WTC11 (cell line): ENCODE data around the gene GABRP. TPM values are rescaled to one million over a fixed set of nuclear protein-coding genes. Genes with fewer than 3 reads are reported as not detected.

Experiments used
- ATAC-seq: fragments of 200-7000 bp; cut with Tn5 transposase; 2 replicates; pipeline ENCODE4 v1.10.0; 2021; ENCODE audit warnings: mild to moderate bottlenecking, moderate library complexity
- CTCF ChIA-PET: fragments of 300-600 bp; sonication (Branson Sonifier 250); formaldehyde crosslinking; loops from one replicate; lab custom pipeline; 2021; ENCODE audit warnings: antibody characterized with exemption; lab: Charles Lee
- POLR2A ChIA-PET: fragments of 350-600 bp; sonication (Branson Sonifier 250); formaldehyde crosslinking; loops from one replicate; lab custom pipeline; 2021; ENCODE audit warnings: antibody characterized with exemption; lab: Charles Lee
- DNase-seq: peaks from one replicate; pipeline ENCODE4 v3.0.0; 2021; ENCODE audit warnings: low spot score
- H3K27ac Mint-ChIP-seq: 2 replicates; pipeline ENCODE4 v1.8.0; 2021; ENCODE audit warnings: mixed read lengths
- H3K27me3 Mint-ChIP-seq: 2 replicates; pipeline ENCODE4 v1.8.0; 2021; ENCODE audit warnings: low read depth, mild to moderate bottlenecking, moderate library complexity, mixed read lengths
- H3K36me3 Mint-ChIP-seq: 2 replicates; pipeline ENCODE4 v1.8.0; 2021; ENCODE audit warnings: mixed read lengths
- H3K4me1 Mint-ChIP-seq: 2 replicates; pipeline ENCODE4 v1.8.0; 2022; ENCODE audit warnings: mixed read lengths
- H3K4me3 Mint-ChIP-seq: 2 replicates; pipeline ENCODE4 v1.8.0; 2021; ENCODE audit warnings: mild to moderate bottlenecking, moderate library complexity, mixed read lengths
- H3K9me3 Mint-ChIP-seq: 2 replicates; pipeline ENCODE4 v1.8.0; 2021; ENCODE audit warnings: mixed read lengths
- EMX1 ChIP-seq: fragments of 250-450 bp; sonication (Bioruptor Pico); IDR thresholded peaks from 2 replicates; pipeline ENCODE4 v1.8.0; 2021; ENCODE audit warnings: mild to moderate bottlenecking
- NFE2L1 ChIP-seq: sonication (generic); formaldehyde crosslinking; IDR thresholded peaks from 2 replicates; pipeline ENCODE4 v1.8.1; 2023; ENCODE audit warnings: missing genetic modification reagents
- SOX15 ChIP-seq: fragments of 250-450 bp; sonication (Bioruptor Pico); IDR thresholded peaks from 2 replicates; pipeline ENCODE4 v1.9.0; 2021; ENCODE audit warnings: mild to moderate bottlenecking
- TEAD1 ChIP-seq: sonication (generic); formaldehyde crosslinking; IDR thresholded peaks from 2 replicates; pipeline ENCODE4 v1.8.0; 2022; ENCODE audit warnings: mild to moderate bottlenecking, missing genetic modification reagents
- ZNF232 ChIP-seq: sonication (generic); formaldehyde crosslinking; IDR thresholded peaks from 2 replicates; pipeline ENCODE4 v1.8.0; 2022; ENCODE audit warnings: mild to moderate bottlenecking, missing genetic modification reagents
- ZNF263 ChIP-seq: sonication (generic); formaldehyde crosslinking; IDR thresholded peaks from 2 replicates; pipeline ENCODE4 v1.8.1; 2022; ENCODE audit warnings: low read depth, mild to moderate bottlenecking, moderate library complexity, missing genetic modification reagents
- ZNF425 ChIP-seq: fragments of 250-450 bp; sonication (Bioruptor Pico); conservative IDR thresholded peaks from 2 replicates; pipeline ENCODE4 v1.9.0; 2021; ENCODE audit warnings: mild to moderate bottlenecking
- total RNA-seq: library from RNA; stranded (reverse); gene quantifications from 3 replicates; pipeline ENCODE4 v1.2.3, GENCODE V29; 2021
- TF ChIP-seq, protein P1 (sequence below): sonication (generic); formaldehyde crosslinking; conservative IDR thresholded peaks from 2 replicates; pipeline ENCODE4 v1.8.1; 2023; ENCODE audit warnings: mild to moderate bottlenecking, low read depth, missing genetic modification reagents, moderate library complexity
- TF ChIP-seq, protein P2 (sequence below): sonication (generic); formaldehyde crosslinking; IDR thresholded peaks from 2 replicates; pipeline ENCODE4 v1.8.0; 2022; ENCODE audit warnings: mild to moderate bottlenecking, missing genetic modification reagents
- TF ChIP-seq, protein P3 (sequence below): sonication (generic); formaldehyde crosslinking; IDR thresholded peaks from 2 replicates; pipeline ENCODE4 v1.8.1; 2023; ENCODE audit warnings: mild to moderate bottlenecking, missing genetic modification reagents, borderline replicate concordance
- TF ChIP-seq, protein P4 (sequence below): sonication (generic); formaldehyde crosslinking; IDR thresholded peaks from 2 replicates; pipeline ENCODE4 v1.8.0; 2022; ENCODE audit warnings: mild to moderate bottlenecking, missing genetic modification reagents

Gene GABRP
- total RNA-seq, 1 experiment from 2014 or later, result 4.8 TPM

DNA sequence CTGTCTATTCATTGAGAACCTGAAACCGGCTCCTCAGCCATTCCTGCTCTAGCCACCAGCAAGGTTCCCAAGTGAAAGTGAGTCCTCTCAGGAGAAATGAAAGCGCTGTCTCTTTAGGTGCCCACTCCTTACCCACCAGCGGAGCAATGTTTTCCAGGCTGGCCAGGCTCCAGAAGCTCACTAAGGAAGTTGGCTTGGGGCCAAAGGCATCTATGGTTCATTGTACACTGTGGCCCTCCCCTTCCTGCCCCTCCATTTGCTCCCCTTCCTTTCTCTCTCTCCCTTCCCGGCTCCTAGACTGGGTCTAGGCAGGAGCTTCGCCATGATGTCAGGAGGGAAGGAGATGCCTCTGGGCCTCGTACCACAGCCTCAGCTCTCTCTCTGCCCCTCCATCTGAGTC, 1.1 kb upstream of the GABRP start:
- H3K27me3 Mint-ChIP-seq, result peaks cover 3% of the 10 kb centered on the region; the same call in 1 of the 2 replicates
- H3K9me3 Mint-ChIP-seq, result no peaks in the 10 kb centered on the region
- DNase-seq (no peak), ATAC-seq (no peak)
- POLR2A ChIA-PET, result no interaction called here
- H3K36me3 Mint-ChIP-seq, result no peaks in the 10 kb centered on the region
- TF ChIP-seq SOX15 (no peak), ZNF232 (no peak)
- H3K27ac Mint-ChIP-seq, result no peak overlapping the region
- peaks cover 40% of the 10 kb centered on the region for H3K4me1 Mint-ChIP-seq
- no peak overlapping the region for H3K4me3 Mint-ChIP-seq
- CTCF ChIA-PET, result interaction anchor here (2.4 to 12.2 kb wide), 3 partner anchors 9 to 35 kb away, joined by 7 to 449 read pairs (median 10); no protein-coding TSS in a partner anchor

DNA sequence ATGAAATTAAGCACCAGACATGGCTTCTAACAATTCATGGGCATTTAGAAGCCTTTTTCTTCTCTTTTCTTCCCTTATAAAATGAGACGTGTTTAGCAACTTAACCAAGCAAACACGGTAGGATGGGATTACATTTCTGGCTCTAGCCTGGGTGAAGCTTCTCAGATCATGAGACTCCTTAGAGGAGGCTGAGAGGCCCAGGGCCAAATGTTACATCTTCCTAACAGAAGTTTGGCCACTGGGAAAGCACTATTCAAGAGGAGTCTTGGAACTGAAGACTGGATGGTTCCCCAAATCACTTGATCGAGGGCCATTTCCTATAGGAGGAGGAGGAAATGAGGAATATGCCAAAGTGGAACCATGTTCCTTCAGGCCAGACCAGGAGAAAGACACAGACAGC, 1.9 kb downstream of the GABRP start:
- Mint-ChIP-seq H3K36me3 (no peaks in the 10 kb centered on the region), H3K9me3 (no peaks in the 10 kb centered on the region), H3K27me3 (peaks cover 9% of the 10 kb centered on the region; the same call in 1 of the 2 replicates), H3K4me1 (peaks cover 56% of the 10 kb centered on the region), H3K27ac (no peak overlapping the region), H3K4me3 (no peak overlapping the region)
- DNase-seq (no peak), ATAC-seq (no peak)
- ChIA-PET CTCF (interaction anchor here (12.2 kb wide), 1 partner anchor 38 kb away, joined by 449 read pairs; no protein-coding TSS in a partner anchor), POLR2A (no interaction called here)
- TF ChIP-seq, protein P1, sequence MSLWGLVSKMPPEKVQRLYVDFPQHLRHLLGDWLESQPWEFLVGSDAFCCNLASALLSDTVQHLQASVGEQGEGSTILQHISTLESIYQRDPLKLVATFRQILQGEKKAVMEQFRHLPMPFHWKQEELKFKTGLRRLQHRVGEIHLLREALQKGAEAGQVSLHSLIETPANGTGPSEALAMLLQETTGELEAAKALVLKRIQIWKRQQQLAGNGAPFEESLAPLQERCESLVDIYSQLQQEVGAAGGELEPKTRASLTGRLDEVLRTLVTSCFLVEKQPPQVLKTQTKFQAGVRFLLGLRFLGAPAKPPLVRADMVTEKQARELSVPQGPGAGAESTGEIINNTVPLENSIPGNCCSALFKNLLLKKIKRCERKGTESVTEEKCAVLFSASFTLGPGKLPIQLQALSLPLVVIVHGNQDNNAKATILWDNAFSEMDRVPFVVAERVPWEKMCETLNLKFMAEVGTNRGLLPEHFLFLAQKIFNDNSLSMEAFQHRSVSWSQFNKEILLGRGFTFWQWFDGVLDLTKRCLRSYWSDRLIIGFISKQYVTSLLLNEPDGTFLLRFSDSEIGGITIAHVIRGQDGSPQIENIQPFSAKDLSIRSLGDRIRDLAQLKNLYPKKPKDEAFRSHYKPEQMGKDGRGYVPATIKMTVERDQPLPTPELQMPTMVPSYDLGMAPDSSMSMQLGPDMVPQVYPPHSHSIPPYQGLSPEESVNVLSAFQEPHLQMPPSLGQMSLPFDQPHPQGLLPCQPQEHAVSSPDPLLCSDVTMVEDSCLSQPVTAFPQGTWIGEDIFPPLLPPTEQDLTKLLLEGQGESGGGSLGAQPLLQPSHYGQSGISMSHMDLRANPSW, result no peak
- no peak for TF ChIP-seq EMX1 (CRISPR knock-in tag)
- TF ChIP-seq, protein P2, sequence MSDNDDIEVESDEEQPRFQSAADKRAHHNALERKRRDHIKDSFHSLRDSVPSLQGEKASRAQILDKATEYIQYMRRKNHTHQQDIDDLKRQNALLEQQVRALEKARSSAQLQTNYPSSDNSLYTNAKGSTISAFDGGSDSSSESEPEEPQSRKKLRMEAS (CRISPR knock-in tag), result no peak
- TF ChIP-seq, protein P3, sequence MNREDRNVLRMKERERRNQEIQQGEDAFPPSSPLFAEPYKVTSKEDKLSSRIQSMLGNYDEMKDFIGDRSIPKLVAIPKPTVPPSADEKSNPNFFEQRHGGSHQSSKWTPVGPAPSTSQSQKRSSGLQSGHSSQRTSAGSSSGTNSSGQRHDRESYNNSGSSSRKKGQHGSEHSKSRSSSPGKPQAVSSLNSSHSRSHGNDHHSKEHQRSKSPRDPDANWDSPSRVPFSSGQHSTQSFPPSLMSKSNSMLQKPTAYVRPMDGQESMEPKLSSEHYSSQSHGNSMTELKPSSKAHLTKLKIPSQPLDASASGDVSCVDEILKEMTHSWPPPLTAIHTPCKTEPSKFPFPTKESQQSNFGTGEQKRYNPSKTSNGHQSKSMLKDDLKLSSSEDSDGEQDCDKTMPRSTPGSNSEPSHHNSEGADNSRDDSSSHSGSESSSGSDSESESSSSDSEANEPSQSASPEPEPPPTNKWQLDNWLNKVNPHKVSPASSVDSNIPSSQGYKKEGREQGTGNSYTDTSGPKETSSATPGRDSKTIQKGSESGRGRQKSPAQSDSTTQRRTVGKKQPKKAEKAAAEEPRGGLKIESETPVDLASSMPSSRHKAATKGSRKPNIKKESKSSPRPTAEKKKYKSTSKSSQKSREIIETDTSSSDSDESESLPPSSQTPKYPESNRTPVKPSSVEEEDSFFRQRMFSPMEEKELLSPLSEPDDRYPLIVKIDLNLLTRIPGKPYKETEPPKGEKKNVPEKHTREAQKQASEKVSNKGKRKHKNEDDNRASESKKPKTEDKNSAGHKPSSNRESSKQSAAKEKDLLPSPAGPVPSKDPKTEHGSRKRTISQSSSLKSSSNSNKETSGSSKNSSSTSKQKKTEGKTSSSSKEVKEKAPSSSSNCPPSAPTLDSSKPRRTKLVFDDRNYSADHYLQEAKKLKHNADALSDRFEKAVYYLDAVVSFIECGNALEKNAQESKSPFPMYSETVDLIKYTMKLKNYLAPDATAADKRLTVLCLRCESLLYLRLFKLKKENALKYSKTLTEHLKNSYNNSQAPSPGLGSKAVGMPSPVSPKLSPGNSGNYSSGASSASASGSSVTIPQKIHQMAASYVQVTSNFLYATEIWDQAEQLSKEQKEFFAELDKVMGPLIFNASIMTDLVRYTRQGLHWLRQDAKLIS (CRISPR knock-in tag), result no peak
- no peak for TF ChIP-seq ZNF263 (CRISPR knock-in tag)
- TF ChIP-seq NFE2L1 (CRISPR knock-in tag), result no peak
- no peak for TF ChIP-seq ZNF425 (CRISPR knock-in tag)
- no peak for TF ChIP-seq ZNF232
- TF ChIP-seq, protein P4, sequence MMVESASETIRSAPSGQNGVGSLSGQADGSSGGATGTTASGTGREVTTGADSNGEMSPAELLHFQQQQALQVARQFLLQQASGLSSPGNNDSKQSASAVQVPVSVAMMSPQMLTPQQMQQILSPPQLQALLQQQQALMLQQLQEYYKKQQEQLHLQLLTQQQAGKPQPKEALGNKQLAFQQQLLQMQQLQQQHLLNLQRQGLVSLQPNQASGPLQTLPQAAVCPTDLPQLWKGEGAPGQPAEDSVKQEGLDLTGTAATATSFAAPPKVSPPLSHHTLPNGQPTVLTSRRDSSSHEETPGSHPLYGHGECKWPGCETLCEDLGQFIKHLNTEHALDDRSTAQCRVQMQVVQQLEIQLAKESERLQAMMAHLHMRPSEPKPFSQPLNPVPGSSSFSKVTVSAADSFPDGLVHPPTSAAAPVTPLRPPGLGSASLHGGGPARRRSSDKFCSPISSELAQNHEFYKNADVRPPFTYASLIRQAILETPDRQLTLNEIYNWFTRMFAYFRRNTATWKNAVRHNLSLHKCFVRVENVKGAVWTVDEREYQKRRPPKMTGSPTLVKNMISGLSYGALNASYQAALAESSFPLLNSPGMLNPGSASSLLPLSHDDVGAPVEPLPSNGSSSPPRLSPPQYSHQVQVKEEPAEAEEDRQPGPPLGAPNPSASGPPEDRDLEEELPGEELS, result no peak
- TF ChIP-seq TEAD1 (CRISPR knock-in tag), result no peak
